MV-4-11 (cell line): ENCODE measurements around the gene PBX4.
A peak's percentile ranks its signal among the peaks of the same experiment; 100 is the strongest.
"Not testable (repeated sequence)": the region's sequence is repeated elsewhere in the genome, so short reads cannot be mapped to it uniquely, and the experiment has no call there.

ENCODE experiments used
- DNase-seq: peaks from one replicate; lab custom pipeline; 2025; lab: John Stamatoyannopoulos, UW

PBX4 gene

DNA sequence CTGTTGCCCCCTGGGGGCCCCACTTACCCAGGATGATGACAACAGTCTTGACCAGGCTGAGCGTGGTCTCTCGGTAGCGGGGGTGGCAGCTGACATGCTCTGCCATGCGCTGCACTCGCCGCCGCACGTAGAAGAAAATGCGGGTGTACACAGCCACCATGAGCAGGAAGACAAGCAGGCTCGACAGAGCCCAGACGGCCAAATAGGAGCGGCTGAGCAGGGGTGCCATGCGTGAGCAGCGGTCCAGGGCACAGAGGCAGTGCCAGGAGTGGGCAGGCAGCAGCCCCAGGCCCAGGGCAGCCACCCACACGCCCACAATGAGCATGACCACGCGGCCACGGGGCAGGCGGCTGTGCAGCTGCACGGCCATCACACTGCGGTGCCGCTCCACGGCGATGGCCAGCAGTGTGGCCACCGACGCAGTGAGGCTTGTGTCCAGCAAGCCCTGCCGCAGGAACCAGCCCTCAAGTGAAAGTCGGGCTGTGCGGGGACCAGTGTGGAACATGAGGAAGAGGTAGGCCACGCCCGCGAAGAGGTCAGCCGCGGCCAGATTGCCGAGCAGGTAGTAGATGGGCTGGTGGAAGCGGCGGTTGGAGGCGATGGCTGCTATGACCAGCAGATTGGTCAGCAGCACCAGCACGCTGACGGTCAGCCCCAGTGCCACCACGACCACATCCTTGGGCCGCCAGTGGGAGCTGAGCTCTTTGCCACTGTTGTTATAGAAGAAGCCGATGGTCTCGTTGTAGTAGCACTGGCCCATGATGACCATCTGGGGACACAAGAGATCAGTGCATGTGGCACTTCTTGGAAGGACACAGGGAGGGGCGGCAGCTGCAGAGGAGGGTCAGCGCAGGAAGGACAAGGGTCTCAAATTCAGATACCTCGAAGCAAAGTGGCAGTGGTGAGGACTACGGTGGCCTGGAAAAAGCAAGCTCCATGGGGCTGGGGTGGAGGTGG lies 8.3 kb upstream of the PBX4 start:
- no peak for DNase-seq

DNA sequence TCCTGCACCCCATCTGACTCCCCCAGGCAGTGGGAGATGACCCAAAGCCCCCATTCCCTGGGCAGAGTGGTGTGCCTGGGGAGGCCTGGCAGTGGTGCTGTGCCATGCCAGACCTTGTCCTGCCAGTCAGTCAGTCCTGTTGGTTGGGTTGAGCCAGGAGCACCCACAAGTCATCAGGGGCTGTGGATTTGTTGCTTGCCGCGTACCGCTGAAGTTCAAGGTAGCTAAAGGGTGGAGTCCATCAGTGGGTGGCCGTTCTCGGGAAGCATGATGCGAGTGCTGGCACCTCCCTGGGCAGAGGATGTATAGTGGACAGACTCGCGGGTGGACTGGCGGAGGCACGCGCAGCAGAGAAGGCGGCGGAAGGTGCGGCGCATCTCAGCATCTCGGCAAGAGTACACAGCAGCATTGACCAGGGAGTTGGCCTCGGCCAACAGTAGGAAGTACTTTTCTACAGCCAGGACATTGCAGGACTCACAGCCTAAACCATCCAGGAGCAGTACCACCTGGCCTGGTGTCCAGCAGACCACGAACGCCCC lies 5.6 kb upstream of the PBX4 start:
- DNase-seq = no peak

DNA sequence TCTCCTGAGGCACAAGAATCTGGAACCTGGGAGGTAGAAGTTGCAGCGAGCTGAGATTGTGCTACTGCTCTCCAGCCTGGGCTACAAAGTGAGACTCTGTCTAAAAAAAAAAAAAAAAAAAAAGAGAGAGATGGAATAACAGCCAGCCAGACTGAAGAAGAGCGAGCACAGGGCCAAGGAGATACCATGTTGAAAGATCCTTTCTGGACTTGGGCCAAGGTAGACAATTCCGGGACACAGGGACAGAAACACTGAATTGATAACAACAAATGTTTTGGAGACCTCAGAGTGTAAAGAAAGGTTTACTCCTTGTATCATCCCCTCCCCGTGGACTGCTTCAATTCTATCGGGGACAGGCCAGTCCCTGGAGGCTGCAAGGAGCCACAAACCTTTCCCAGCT lies 4.9 kb upstream of the PBX4 start:
- no peak for DNase-seq

DNA sequence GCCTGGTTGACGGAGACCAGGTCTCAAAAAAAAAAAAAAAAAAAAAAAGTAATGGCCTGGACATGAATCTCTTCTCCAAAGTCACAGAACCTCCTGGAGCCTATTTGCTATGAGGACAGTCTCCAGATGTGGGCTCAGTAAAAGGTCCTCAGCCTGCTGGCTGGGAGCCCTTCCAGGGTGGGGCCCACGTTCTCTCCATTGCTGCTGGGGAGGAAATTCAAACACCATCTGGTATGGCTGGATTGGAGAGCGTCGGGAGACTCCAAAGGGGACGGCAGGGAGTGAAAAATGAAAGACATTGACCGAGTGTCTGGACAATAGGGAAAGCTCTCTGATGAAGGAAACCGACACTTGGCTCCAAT lies 1.3 kb upstream of the PBX4 start:
- no peak for DNase-seq

DNA sequence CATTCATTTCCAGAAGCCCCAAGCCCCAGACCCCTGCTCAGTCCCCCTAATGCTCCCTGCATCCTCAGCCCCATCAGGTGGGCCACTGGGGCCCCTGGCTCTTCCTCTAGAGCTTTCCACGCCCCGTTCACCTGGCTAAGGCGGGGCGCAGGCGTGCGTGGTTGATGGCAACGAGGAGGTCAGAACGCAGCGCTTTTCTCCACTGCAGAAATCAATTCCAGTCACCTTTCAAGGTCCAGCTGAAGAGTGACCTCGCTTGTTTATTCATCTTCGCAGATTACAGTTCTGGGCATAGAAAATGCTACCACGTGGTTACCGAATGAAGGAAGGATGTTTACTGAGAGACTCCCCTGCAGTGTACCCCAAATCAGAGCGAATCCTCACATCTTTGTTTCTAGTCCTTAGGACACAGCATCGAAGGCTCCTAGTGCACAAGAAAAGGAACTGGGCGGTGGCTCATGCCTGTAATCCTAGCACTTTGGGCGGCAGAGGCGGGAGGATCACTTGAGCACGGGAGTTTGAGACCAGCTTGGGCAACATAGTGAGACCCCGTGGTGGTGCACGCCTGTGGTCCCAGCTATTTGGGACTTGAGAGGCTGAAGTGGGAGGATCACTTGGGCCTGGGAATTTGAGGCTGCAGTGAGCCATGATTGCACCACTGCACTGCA lies 828 bp upstream of the PBX4 start:
- peak; percentile 50 for DNase-seq

DNA sequence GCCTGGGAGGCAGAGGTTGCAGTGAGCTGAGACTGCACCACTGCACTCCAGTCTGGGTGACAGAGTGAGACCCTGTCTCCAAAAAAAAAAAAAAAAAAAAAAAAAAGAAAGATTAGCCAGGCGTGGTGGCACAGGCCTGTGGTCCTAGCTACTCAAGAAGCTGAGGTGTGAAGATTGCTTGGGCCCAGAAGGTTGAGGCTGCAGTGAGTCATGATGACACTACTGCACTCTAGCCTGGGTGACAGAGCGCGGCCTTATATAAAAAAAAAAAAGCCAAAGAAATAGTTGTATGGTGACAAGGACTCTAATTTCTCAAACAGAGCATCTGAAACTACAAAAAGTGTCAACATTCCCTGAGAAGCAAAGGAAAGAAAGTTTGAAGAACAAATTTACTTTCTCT lies 3.4 kb downstream of the PBX4 start:
- DNase-seq = peak; percentile 33

DNA sequence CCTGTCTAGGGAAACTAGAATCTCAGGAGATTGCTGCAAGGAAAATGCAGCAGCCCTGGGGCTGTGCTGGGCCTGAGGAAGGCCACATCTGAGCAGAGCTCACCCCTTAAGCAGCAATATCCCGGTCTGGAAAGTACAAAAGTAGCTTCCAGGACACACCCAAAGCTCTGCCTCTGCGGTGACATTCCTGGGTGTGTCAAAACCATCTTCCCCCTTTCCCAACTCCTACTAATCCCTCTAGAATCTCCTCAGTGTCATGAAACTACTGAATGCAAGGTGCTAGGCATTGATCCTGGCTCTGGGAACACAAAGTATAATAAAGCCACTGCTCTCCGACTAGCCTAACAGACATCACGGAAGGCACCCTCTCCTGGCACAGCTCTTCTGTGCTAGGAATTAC lies 5.0 kb downstream of the PBX4 start:
- no peak for DNase-seq

DNA sequence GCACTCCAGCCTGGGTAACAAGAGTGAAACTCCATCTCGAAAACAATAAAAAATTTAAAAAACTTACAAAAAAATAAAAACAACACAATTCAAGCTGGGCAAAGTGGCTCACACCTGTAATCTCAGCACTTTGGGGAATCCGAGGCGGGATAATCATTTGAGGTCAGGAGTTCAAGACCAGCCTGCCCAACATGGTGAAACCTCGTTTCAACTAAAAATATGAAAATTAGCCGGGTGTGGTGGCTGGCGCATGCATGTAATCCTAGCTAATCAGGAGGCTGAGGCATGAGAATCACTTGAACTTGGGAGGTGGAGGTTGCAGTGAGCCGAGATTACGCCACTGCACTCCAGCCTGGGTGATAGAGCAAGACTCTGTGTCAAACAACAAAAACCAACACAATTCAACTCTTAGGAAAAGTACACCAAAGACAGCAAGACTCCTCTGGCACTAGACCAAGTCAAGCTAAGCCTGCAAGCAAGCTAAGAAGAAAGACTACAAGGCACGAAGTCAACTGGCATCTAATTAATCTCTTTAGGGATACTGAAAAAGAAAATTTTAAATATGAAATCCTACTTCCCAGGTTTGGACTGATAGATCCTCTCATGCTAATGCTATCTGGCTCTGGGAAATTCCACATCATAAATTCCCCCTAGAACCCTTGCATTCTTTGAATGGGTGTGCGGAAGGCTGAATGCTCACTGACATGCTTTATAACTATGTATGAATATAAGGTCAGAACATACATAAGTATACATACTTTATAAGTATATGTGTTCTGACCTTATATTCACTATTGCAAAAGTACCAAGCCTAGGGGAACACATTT lies 7.9 kb downstream of the PBX4 start:
- no peak for DNase-seq

DNA sequence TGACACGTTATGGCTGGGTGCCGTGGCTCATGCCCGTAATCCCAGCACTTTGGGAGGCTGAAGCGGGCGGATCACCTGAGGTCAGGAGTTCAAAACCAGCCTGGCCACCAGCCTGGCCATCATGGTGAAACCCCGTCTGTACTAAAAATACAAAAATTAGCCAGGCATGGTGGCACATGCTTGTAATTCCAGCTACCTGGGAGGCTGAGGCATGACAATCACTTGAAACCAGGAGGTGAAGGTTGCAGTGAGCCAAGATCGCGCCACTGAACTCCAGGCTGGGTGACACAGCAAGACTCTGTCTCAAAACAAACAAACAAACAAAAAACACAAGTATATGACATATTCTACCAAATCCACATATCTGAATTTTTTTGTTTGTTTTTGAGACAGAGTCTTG lies 11.8 kb downstream of the PBX4 start:
- DNase-seq = not testable (repeated sequence)

DNA sequence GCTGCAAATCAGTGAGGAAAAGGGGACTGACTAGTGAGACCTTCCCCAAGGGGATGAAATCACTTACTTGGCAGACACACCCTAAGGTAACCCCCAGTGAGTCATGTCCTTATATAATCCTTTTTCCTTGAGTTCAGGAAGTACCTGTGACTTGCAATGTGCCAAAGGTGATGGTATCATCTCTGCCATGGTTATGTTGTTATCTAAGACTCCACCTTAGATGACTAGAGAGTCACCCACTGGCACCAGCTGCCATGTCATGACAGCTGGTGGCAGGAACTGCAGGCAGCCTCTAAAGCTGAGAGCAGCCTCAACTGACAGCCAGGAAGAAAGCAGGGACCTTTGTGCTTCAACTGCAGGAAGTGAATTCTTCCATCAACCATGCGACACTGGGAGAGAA lies 12.5 kb downstream of the PBX4 start:
- DNase-seq = peak; percentile 41

DNA sequence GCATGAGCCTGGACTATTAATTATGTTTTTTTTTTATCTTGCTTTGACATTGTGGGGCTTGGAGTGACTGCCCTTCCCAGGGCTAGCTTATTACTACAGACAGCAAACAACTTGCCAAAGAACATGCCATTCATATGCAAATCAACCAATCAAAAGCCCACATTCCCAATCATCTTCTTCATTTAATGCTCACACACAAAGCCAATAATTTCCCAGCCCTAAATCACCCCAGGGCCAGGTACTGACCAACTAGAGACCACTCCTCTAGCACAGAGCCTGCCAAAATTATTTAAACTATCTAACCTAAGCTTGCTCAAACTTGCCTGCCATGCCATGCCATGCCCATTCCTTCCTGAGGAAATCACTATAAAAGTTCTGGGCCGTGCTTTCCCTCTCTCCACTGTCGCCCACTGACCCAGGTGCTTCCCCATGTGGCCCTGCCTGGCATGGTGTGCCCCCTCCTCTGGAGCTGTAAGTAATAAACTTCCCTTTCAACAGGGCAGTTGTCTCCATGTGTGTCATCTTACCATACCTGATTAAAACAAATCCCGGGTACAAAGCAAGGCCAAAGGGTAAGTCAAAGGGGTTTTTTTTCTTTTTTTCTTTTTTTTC lies 15.7 kb downstream of the PBX4 start:
- DNase-seq = no peak

DNA sequence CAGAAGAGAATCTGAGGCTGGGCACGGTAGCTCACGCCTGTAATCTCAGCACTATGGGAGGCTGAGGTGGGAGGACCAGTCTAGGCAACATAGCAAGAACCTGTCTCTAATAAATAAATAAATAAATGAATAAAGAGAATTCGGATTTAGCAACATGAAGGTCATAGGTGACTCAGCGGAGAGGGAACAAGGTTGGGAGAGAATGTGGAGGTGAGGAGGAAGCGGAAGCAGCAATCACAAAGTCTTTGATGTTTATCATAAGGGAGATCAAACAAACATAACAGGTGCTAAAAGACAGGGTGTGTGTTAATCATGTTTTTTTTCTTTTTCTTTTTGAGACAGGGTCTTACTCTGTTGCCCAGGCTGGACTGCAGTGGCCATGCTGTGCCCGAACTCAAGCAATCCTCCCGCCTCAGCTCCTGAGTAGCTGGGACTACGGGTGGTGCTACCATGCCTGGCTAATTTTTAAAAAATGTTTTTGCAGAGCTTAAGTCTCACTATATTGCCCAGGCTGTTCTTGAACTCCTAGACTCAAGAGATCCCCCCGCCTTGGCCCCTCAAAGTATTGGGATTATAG lies 16.3 kb downstream of the PBX4 start:
- no peak for DNase-seq

DNA sequence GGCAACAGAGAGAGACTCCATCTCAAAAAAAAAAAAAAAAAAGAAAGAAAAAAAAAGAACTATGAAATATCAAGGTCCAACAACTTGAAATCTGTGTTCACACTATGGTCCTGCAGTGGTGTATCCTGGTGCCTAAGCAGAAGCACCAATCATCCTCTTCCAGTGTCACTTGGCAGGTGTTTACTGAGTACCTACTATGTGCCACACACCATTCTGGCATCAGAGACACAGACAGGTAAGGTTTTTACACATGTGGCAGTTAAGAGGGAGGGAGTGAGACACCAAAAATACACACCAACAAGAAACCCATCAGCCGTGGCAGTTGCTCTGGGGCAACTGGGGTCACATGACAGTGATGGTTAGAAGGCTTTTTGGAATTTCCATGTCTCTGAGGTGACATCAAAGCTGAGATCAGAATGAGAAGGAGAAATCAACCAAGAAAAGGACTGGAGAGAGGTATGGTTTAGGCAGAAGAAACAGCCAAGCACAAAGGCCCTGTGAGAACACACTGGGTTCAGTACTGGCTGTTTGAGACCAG lies 17.6 kb downstream of the PBX4 start:
- DNase-seq = no peak

DNA sequence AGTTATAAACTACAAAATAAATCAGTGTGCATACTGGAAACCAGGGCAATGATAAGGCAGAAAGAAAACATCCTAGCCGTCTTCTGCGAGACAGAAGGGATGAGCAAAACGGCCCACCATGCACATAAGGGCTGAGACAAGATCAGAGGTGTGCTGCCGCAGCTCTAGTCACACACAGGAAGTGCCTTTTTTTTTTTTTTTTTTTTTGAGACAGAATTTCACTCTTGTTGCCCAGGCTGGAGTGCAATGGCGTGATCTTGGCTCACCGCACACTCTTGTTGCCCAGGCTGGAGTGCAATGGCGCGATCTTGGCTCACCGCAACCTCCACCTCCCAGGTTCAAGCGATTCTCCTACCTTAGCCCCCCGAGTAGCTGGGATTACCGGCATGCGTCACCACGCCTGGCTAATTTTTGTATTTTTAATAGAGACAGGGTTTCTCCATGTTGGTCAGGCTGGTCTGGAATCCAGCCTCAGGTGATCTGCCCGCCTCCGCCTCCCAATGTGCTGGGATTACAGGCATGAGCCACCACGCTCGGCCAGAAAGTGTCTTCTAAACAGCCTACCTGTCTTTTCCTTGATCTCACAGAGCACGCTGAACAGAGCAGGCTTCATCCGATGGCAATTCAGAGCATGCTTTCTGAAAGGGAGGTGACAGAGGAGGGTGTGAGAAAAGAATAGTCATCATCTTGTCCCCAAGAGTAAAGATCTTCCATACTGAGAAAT lies 19.6 kb downstream of the PBX4 start:
- not testable (repeated sequence) for DNase-seq

DNA sequence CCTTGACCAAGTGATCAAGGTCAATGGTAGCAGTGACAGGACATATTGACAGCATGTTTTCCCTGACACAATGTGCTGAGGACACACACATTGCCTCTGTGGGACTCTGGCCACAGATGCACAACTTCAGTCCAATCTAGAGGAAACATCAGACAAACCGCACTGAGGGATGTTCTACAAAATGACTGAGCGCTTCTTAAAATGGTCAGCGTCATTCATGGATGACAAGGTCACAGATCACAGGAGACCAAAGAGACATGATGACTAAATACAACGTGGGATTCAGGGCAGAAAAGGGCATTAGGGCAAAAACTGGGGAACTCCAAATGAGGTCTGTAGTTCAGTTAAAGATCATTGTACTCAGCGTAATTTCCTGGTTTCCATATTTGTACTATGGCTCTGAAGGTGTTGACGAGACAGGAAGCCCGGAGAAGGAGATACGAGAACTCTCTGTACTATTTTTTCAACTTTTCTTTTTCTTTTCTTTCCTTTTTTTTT lies 20.6 kb downstream of the PBX4 start:
- DNase-seq = peak; percentile 66

DNA sequence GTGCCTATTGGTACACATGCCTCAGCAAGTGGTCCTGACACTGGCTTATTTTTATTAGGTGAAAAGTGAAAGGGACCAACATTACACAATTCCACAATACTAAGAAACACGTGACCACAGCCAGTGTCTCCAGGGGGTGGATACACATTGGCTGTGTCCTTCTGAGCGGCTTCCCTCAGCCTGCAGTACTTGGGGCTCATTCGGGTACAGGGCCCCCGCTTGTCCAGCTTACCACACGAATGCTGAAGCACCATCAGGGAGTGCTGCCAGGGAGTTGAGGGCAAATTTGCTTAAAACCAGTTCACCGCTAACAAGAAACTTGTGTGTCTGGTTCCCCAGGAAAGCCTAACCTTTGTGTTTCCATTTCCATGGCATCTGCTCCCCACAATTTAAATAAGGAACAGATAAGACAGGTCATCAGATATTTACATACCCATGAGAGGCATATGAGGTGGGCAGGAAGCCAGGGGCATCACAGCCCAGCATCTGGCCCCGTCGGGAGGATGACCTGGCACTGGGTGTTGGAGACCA lies 23.3 kb downstream of the PBX4 start:
- peak; percentile 92 for DNase-seq

DNA sequence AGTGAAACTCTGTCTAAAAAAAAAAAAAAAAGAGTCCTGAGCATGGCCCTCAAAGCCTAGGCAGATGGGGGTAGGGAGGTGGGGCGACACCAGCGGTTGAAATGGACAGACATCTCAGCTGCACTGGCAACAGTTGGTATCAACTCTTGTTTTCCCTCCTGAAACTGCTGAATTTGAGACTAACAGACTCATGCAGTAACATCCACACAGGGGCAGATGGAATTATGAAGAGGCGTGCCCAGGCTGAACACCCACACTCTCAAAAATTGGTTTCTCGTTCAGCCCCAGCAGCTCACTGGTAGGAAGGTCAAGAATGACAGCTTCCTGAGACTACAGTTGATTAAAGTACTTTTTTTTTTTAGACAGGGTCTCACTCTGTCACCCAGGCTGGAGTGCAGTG lies 24.1 kb downstream of the PBX4 start:
- DNase-seq = peak; percentile 51

DNA sequence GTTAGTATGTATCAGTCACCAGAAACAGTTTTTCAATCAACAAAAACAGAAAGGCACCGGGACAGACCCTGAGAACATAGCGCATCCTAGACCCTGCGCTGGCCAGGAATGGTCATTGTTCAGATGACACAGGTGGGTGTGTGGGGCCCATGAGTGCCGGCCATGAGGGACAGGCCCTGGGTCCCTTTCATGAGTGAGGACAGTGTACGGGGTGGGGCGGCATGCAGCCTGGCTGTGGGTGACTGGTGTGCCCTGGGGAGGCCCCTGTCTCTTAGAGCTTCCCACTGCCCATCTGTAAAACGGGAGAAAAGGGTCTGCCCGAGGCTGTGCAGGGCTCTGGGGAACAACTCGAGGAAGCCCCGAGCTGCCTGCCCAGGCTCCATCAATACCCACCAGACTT lies 25.8 kb downstream of the PBX4 start:
- no peak for DNase-seq

DNA sequence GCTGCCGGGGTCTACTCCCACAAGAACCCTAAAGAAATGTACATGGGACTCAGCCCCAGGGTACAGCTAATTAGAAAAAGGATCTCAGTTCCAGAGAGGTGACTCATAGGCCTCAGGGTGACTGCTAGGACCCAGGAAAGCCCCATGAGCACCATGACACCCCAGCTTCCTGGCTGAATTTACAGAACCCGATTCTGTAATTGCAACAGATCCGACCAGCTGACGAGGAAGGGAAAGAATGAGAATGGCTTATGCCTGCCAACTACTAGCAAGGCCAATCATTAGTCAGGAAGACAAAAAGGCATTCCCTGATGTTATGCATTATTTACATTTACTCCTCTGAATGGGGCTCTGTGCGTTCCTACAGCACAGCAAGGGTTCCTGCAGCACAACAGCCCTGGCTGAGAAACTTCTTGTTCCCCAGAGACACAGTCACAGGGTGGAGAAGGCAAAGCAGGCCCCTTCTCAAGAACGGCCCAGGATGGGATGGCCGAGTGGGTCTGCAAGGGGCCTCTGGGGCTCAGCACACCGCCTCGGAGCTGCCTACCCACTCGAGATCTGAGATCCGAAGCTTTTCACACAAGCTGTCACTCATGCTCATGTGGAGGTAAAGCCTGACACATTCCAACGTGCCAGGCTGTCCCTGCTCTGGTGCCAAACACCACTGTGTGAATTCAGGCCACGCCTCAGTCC lies 27.2 kb downstream of the PBX4 start:
- DNase-seq = peak; percentile 97
